ENCODE data around the gene ILDR1. TPM values are rescaled to one million over a fixed set of nuclear protein-coding genes. Genes with fewer than 3 reads are reported as not detected.

The ILDR1 gene
- total RNA-seq, 3 donors from 2014 or later: 10.9 to 36.8 (median 17.2) TPM

DNA sequence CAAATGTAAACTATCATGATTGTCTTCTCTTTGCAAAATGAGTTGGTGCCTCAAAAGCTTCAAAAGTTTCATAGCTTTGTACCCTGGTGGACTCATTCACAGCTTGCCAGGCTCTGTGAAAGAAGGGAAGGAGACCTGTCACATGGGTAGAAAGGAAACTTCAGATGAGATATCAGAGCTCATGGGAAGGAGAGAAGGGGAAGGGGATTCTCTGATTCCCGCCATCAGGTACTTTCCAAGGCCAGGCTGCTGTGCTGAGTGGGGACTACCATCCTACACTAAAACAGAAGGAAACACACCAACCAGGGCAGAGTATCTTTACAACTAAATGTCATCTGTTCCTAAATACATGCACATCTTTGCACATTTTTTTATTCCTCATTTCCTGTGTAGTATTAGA is 9.2 kb downstream of the ILDR1 start:
- intact Hi-C loops (cut with DNase I, micrococcal nuclease): no loop called here
- no peak for ATAC-seq
- peaks cover 12% of the 10 kb centered on the region for H3K4me1 ChIP-seq (ENCODE audit: low read depth)

DNA sequence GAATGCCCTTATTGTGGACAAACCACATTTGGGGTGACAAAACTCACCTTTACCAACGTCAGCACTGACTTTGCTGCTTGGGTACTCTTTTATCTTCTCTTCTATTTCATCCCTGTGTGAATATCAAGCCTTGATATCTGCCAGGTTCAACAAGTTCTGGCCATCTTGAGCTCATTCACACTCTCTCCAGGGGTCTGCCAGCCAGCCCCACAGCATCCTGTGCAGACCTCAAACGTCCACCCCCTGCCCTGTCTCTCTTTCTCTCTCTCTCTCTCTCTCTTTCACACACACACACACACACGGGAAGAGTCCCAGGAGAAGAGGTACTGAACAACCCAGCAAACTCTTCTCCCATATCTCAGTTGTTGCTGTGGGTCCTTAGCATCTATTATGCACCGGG is 10.7 kb downstream of the ILDR1 start:
- H3K4me3 ChIP-seq: no peak overlapping the region
- peaks cover 12% of the 10 kb centered on the region for H3K4me1 ChIP-seq (ENCODE audit: low read depth)
- DNase-seq (no peak), ATAC-seq (no peak)
- intact Hi-C loops (cut with DNase I, micrococcal nuclease): no loop called here
- H3K9me3 ChIP-seq: no peaks in the 10 kb centered on the region
- TF ChIP-seq, protein P1, sequence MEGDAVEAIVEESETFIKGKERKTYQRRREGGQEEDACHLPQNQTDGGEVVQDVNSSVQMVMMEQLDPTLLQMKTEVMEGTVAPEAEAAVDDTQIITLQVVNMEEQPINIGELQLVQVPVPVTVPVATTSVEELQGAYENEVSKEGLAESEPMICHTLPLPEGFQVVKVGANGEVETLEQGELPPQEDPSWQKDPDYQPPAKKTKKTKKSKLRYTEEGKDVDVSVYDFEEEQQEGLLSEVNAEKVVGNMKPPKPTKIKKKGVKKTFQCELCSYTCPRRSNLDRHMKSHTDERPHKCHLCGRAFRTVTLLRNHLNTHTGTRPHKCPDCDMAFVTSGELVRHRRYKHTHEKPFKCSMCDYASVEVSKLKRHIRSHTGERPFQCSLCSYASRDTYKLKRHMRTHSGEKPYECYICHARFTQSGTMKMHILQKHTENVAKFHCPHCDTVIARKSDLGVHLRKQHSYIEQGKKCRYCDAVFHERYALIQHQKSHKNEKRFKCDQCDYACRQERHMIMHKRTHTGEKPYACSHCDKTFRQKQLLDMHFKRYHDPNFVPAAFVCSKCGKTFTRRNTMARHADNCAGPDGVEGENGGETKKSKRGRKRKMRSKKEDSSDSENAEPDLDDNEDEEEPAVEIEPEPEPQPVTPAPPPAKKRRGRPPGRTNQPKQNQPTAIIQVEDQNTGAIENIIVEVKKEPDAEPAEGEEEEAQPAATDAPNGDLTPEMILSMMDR (IDR thresholded peaks at IDR 0.05): no peak
- no peaks in the 10 kb centered on the region for H3K36me3 ChIP-seq (ENCODE audit: low read depth)

More for the DNA sequence above, 9.2 kb downstream of the ILDR1 start:
- H3K36me3 ChIP-seq (ENCODE audit: low read depth): no peaks in the 10 kb centered on the region
- no peak for DNase-seq
- H3K9me3 ChIP-seq: no peaks in the 10 kb centered on the region
- H3K4me3 ChIP-seq: no peak overlapping the region
- TF ChIP-seq, protein P1 (IDR thresholded peaks at IDR 0.05): no peak

DNA sequence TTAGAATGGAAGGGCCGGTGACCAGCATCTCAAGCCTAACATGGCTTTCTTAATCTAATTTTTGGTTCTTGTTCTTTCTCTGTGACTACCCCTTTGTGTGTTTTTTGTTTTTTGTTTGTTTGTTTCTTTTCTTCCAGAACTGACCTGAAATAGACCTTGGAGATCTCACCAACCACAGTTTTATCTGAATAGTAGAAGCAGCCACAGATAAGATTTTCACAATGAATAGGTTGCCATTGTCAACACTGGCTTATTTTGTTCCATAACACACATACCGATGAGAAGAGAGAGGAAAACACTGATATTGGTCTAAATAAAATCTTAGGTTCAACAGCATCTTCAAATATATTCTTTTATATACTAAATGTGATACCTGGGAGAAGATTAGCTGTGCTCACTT is 11.5 kb downstream of the ILDR1 start:
- ATAC-seq (no peak), DNase-seq (no peak)
- Histone ChIP-seq H3K4me3 (no peak overlapping the region), H3K9me3 (no peaks in the 10 kb centered on the region), H3K4me1 (ENCODE audit: low read depth) (peaks cover 12% of the 10 kb centered on the region), H3K36me3 (ENCODE audit: low read depth) (no peaks in the 10 kb centered on the region)
- intact Hi-C loops (cut with DNase I, micrococcal nuclease): no loop called here
- TF ChIP-seq, protein P1 (IDR thresholded peaks at IDR 0.05): no peak

DNA sequence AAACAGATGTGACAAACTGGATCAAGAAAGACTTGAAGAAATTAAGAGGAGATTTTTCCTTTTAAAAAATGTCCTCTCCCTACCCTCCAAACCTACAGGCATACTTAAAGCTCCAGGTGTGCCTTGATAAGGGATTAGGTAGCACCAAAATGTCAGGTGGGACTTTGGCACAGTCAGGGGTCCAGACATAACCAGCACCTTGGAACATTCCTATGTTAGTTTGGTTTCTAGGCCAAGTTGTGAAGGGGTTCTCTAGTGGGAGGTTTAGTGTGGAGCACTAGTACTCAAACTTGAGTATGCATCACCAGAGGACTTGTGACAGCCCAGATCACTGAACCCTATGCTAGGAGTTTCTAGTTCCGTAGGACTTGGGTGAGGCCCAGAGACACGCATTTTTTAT is 13.9 kb downstream of the ILDR1 start:
- DNase-seq: no peak
- intact Hi-C loops (cut with DNase I, micrococcal nuclease): no loop called here
- TF ChIP-seq, protein P1 (IDR thresholded peaks at IDR 0.05): no peak
- Histone ChIP-seq H3K9me3 (no peaks in the 10 kb centered on the region), H3K4me3 (no peak overlapping the region), H3K4me1 (ENCODE audit: low read depth) (peaks cover 3% of the 10 kb centered on the region), H3K36me3 (ENCODE audit: low read depth) (no peaks in the 10 kb centered on the region)
- no peak for ATAC-seq

DNA sequence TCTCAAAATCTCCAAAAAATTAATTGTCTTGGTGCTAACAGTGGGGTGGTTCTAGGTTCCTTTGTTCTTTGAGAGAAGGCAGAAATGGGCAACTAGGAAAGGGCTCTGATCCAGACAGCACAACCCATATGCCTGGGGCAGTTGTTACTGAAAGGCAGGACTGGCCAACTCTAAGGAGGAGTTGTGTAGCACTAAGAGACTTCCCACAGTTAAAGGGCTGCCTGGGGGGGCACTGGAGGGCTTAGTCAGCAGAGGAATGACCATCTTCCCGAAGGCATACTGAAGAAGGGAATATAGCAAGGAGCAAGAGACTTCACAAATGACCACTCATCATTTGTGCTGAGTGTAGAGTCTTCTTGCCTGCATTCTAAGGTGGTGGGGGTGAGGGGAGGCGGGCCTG is 15.8 kb downstream of the ILDR1 start:
- Histone ChIP-seq H3K4me1 (ENCODE audit: low read depth) (peaks cover 13% of the 10 kb centered on the region), H3K9me3 (no peaks in the 10 kb centered on the region), H3K36me3 (ENCODE audit: low read depth) (no peaks in the 10 kb centered on the region), H3K4me3 (no peak overlapping the region)
- DNase-seq (no peak), ATAC-seq (no peak)
- TF ChIP-seq, protein P1 (IDR thresholded peaks at IDR 0.05): no peak
- intact Hi-C loops (cut with DNase I, micrococcal nuclease): no loop called here

DNA sequence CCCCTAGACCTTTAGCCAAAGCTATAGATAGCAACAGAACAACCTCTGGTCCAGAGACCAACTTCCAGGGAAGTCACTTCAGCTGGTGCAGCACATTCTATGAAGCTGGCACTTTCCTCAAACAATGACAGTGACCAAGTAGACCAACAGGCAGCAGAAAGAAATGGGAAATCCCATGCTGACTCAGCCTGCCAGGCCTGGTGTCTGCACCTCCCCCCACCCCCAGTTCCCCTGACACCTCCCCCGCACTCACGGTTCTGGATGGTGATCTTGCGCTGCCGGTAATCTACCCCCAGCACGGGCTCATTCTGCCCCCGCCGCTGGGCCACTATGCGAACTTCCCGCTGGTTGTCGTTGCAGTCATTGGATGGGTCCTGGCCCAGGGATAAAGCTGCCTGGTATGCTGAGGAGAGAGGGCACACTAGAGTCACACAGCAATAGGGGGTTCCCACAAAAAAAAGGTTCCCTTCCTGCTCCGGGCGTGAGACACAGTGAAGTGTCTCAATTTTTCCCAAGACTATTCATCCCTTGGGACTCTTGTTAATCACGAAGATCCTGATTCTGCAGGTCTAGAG is 17.0 kb downstream of the ILDR1 start:
- ATAC-seq (peak; percentile 38), DNase-seq (peak in 2 of 3 donors; percentile 10 to 52)
- no peaks in the 10 kb centered on the region for H3K36me3 ChIP-seq (ENCODE audit: low read depth)
- TF ChIP-seq, protein P1 (IDR thresholded peaks at IDR 0.05): no peak
- peaks cover 13% of the 10 kb centered on the region for H3K4me1 ChIP-seq (ENCODE audit: low read depth)
- H3K9me3 ChIP-seq: no peaks in the 10 kb centered on the region
- H3K4me3 ChIP-seq: no peak overlapping the region
- intact Hi-C loops (cut with DNase I, micrococcal nuclease): no loop called here
